HepG2 (cell line): ENCODE measurements around the gene FAM221B. TPM values are rescaled to one million over a fixed set of nuclear protein-coding genes. Genes with fewer than 3 reads are reported as not detected.

Experiments
- ATAC-seq: fragments of 200-7000 bp; cut with Tn5 transposase; 3 replicates; pipeline ENCODE4 v1.9.1; 2020; ENCODE audit warnings: mild to moderate bottlenecking, moderate library complexity
- BruUV-seq: library from RNA; stranded (reverse); fragments of 400-500 nt; replicated peaks from 2 replicates; lab custom pipeline; 2021; lab: Mats Ljungman, UMichigan
- CTCF ChIA-PET: fragments of 300-600 bp; formaldehyde crosslinking; extraction: SDS; loops from one replicate; lab custom pipeline; 2021; ENCODE audit warnings: low total read pairs, inconsistent platforms, low intra/inter-chr PET ratio; lab: Yijun Ruan, JAX
- POLR2A ChIA-PET: fragments of 350-600 bp; sonication (Branson Sonifier 250); formaldehyde crosslinking; loops from one replicate; lab custom pipeline; 2020; ENCODE audit warnings: antibody characterized with exemption, inconsistent platforms; lab: Yijun Ruan, JAX
- DNase-seq: peaks from one replicate; pipeline ENCODE4 v3.0.0-alpha.2; 2015; ENCODE audit warnings: low spot score
- FAIRE-seq: peaks from 3 replicates; lab custom pipeline; 2011; peaks lifted over from hg19 to GRCh38; lab: Jason Lieb, UNC
- H2AFZ ChIP-seq: one replicate; pipeline ENCODE4 v1.6.1; 2011; ENCODE audit warnings: low read length, inconsistent platforms
- H3K27ac ChIP-seq: fragments of 300-600 bp; 3 replicates; pipeline ENCODE4 v1.8.0; 2011; ENCODE audit warnings: mixed run types, mild to moderate bottlenecking, mixed read lengths, low read length, inconsistent platforms; ENCODE audit not compliant: insufficient read depth; ENCODE audit errors: extremely low read length
- H3K27me3 ChIP-seq, 2 experiments: fragments of 200-600 bp in 1 of 2; 2 replicates in 1 of 2; 3 replicates in 1 of 2; pipeline versions ENCODE4 v1.6.0 to v1.8.0; 2011; ENCODE audit warnings: low read length in 2 of 2, mild to moderate bottlenecking in 2 of 2, moderate library complexity in 2 of 2, inconsistent platforms in 1 of 2; ENCODE audit not compliant: insufficient read depth in 2 of 2, control insufficient read depth in 1 of 2
- H3K36me3 ChIP-seq, 2 experiments: fragments of 200-600 bp in 1 of 2; replicated peaks in 1 of 2; 2 replicates in 1 of 2; 3 replicates in 1 of 2; pipeline versions ENCODE4 v1.5.1 to v1.8.0; 2011; ENCODE audit warnings: low read length in 2 of 2, inconsistent platforms in 1 of 2; ENCODE audit not compliant: insufficient read depth in 2 of 2, control insufficient read depth in 1 of 2
- H3K4me1 ChIP-seq: 2 replicates; pipeline ENCODE4 v1.5.1; 2012; ENCODE audit warnings: low read length, inconsistent platforms; ENCODE audit not compliant: insufficient read depth
- H3K4me2 ChIP-seq: 2 replicates; pipeline ENCODE4 v1.6.0; 2011; ENCODE audit warnings: low read depth, low read length, inconsistent platforms
- H3K4me3 ChIP-seq, 3 experiments: fragments of 200-600 bp in 1 of 3; sonication (generic), shearing (Covaris generic) in 1 of 3; replicated peaks in 1 of 3; 2 replicates each; pipeline ENCODE4 v1.5.1; 2011 to 2016; ENCODE audit warnings: low read length in 3 of 3, inconsistent platforms in 2 of 3, low read depth in 2 of 3, mild to moderate bottlenecking in 2 of 3, control low read depth in 1 of 3, mixed read lengths in 1 of 3; ENCODE audit not compliant: insufficient read depth in 1 of 3
- H3K79me2 ChIP-seq: one replicate; pipeline ENCODE4 v1.6.1; 2011; ENCODE audit warnings: low read length, inconsistent platforms; ENCODE audit not compliant: insufficient read depth
- H3K9ac ChIP-seq: 2 replicates; pipeline ENCODE4 v1.6.0; 2011; ENCODE audit warnings: mild to moderate bottlenecking, low read depth, low read length, inconsistent platforms; ENCODE audit not compliant: insufficient read depth
- H3K9me3 ChIP-seq: 2 replicates; pipeline ENCODE4 v1.5.1; 2012; ENCODE audit warnings: mild to moderate bottlenecking, low read length
- H4K20me1 ChIP-seq: 2 replicates; pipeline ENCODE4 v1.6.0; 2011; ENCODE audit warnings: inconsistent platforms, mild to moderate bottlenecking, low read length, moderate library complexity; ENCODE audit not compliant: insufficient read depth
- AHR ChIP-seq: IDR thresholded peaks from 2 replicates; pipeline ENCODE4 v1.6.1; 2018; ENCODE audit warnings: missing genetic modification reagents, missing compliant biosample characterization
- MATR3 ChIP-seq: sonication (generic); formaldehyde crosslinking; IDR thresholded peaks from 2 replicates; pipeline ENCODE4 v1.4.0; 2020; ENCODE audit warnings: missing genetic modification reagents
- MXI1 ChIP-seq: IDR thresholded peaks from 3 replicates; pipeline ENCODE4 v1.6.1; 2012; ENCODE audit warnings: low read depth, low read length, inconsistent platforms, borderline replicate concordance
- NFE2 ChIP-seq: sonication (generic); formaldehyde crosslinking; IDR thresholded peaks from 2 replicates; pipeline ENCODE4 v1.4.0; 2020; ENCODE audit warnings: missing genetic modification reagents
- SIX4 ChIP-seq: sonication (generic); formaldehyde crosslinking; IDR thresholded peaks from 2 replicates; pipeline ENCODE4 v1.4.0; 2020; ENCODE audit warnings: missing genetic modification reagents
- SPEN ChIP-seq: sonication (generic); formaldehyde crosslinking; IDR thresholded peaks from 2 replicates; pipeline ENCODE4 v1.5.1; 2020; ENCODE audit warnings: low read depth, mild to moderate bottlenecking, missing genetic modification reagents
- ZBTB21 ChIP-seq: sonication (generic); formaldehyde crosslinking; IDR thresholded peaks from 2 replicates; pipeline ENCODE4 v1.4.0; 2020; ENCODE audit warnings: missing genetic modification reagents
- ZNF263 ChIP-seq: sonication (generic); formaldehyde crosslinking; IDR thresholded peaks from 2 replicates; pipeline ENCODE4 v1.4.0; 2020; ENCODE audit warnings: missing genetic modification reagents
- ZNF629 ChIP-seq: sonication (generic); formaldehyde crosslinking; conservative IDR thresholded peaks from 2 replicates; pipeline ENCODE4 v1.5.0; 2020; ENCODE audit warnings: missing genetic modification reagents
- ZNF724P ChIP-seq: sonication (generic); formaldehyde crosslinking; IDR thresholded peaks from 2 replicates; pipeline ENCODE4 v1.8.0; 2022; ENCODE audit warnings: missing genetic modification reagents, borderline replicate concordance
- WGBS: methylation state at CpG from one replicate; pipeline ENCODE4 v1.1.6; 2017; ENCODE audit warnings: low lambda C conversion rate; 5-methylcytosine and 5-hydroxymethylcytosine counted together
- in situ Hi-C: cut with HindIII; loops from 2 replicates; pipeline ENCODE4 v1.10.0; 2017; ENCODE audit warnings: low pct_unique_long_range_greater_than_20kb; ENCODE audit not compliant: extremely low pct_ligation_motif_present
- intact Hi-C: fragments of 100-400 bp; cut with micrococcal nuclease; formaldehyde crosslinking; loops from one replicate; pipeline ENCODE4 v1.10.0; 2022; ENCODE audit not compliant: unreplicated experiment
- polyA plus RNA-seq, 8 experiments: library from polyadenylated mRNA; depleted of rRNA in 3 of 8; stranded (reverse) in 7 of 8; unstranded in 1 of 8; fragments of >200 nt; fragmentation: Illumina TruSeq in 4 of 8; extraction: Trizol in 4 of 8; gene quantifications; 2 replicates each; pipeline versions ENCODE4 v1.2.1 to v1.2.3, GENCODE V29; 2011 to 2016; ENCODE audit warnings: low read depth in 4 of 8, missing spikeins in 1 of 8, mixed read lengths in 1 of 8; ENCODE audit not compliant: insufficient read depth in 1 of 8
- total RNA-seq, 5 experiments: library from RNA; depleted of rRNA; stranded (reverse); fragments of >200 nt; fragmentation: Illumina TruSeq; extraction: Trizol; gene quantifications; 2 replicates each; pipeline ENCODE4 v1.2.3, GENCODE V29; 2016; ENCODE audit warnings: low read depth in 1 of 5
- TF ChIP-seq, protein P1 (sequence below): sonication (generic); formaldehyde crosslinking; IDR thresholded peaks from 2 replicates; pipeline ENCODE4 v1.5.0; 2020; ENCODE audit warnings: mild to moderate bottlenecking, missing genetic modification reagents

FAM221B gene
- total and polyA plus RNA-seq, 2 of the 13 experiments (the other 11 are each of a cell fraction or from before 2014, with no cell fraction given): not detected

DNA sequence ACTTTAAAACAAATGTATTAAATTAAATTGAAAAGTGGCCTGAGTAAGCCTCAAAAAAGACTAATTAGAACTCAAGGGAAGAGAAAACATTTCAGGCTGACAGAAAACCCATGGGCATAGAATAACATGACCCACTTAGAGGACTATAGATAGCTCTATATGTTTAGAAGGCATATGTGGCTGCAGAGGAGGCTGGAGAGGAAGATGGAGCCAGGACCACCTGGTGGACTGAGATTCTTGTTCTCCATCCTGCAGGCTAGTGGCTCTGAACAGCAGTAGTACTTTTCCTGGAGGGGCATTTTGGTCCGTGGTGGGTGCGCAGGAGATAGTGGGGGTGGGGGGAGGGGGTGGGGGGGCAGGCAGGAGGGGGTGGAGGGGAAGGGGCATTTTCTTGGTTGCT is 47.5 kb downstream of the FAM221B start:
- H3K9me3 ChIP-seq: no peaks in the 10 kb centered on the region
- DNase-seq (no peak), FAIRE-seq (no peak), ATAC-seq (no peak)
- intact Hi-C loops: no loop called here
- H3K4me2 ChIP-seq: no peak overlapping the region
- POLR2A ChIA-PET: no interaction called here
- BruUV-seq: TSS peak; percentile 41
- H4K20me1 ChIP-seq: no peaks in the 10 kb centered on the region
- no peak overlapping the region for H3K9ac ChIP-seq
- in situ Hi-C loops: no loop called here
- H3K36me3 ChIP-seq: peaks cover 1 to 10% of the 10 kb centered on the region in 2 experiments; a peak in 3 of 5 replicates
- CTCF ChIA-PET: no interaction called here
- H3K4me3 ChIP-seq: no peak overlapping the region
- H3K79me2 ChIP-seq: no peaks in the 10 kb centered on the region
- no peaks in the 10 kb centered on the region for H3K27me3 ChIP-seq
- no peak for TF ChIP-seq NFE2 (CRISPR knock-in tag)
- TF ChIP-seq ZNF724P (CRISPR knock-in tag): no peak
- no peak for TF ChIP-seq MATR3
- no peak for TF ChIP-seq AHR (CRISPR knock-in tag)
- no peak for TF ChIP-seq MXI1
- TF ChIP-seq SIX4 (CRISPR knock-in tag): no peak
- no peak for TF ChIP-seq ZBTB21 (CRISPR knock-in tag)
- no peak for TF ChIP-seq ZNF263 (CRISPR knock-in tag)
- no peak for TF ChIP-seq ZNF629 (CRISPR knock-in tag)
- TF ChIP-seq, protein P1, sequence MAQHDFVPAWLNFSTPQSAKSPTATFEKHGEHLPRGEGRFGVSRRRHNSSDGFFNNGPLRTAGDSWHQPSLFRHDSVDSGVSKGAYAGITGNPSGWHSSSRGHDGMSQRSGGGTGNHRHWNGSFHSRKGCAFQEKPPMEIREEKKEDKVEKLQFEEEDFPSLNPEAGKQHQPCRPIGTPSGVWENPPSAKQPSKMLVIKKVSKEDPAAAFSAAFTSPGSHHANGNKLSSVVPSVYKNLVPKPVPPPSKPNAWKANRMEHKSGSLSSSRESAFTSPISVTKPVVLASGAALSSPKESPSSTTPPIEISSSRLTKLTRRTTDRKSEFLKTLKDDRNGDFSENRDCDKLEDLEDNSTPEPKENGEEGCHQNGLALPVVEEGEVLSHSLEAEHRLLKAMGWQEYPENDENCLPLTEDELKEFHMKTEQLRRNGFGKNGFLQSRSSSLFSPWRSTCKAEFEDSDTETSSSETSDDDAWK (CRISPR knock-in tag): no peak
- TF ChIP-seq SPEN: no peak
- WGBS: 87% methylated on average over 2 of the region's 2 CpGs
- H2AFZ ChIP-seq: no peak overlapping the region
- H3K4me1 ChIP-seq: peaks cover under 1% of the 10 kb centered on the region; the same call in 1 of the 2 replicates
- H3K27ac ChIP-seq: no peak overlapping the region
